ENCODE measurements around the gene SLC26A5. TPM values are rescaled to one million over a fixed set of nuclear protein-coding genes. Genes with fewer than 3 reads are reported as not detected.

Gene SLC26A5
- total and polyA plus RNA-seq, 2 of the 8 experiments (the other 6 are each of a cell fraction or from before 2014, with no cell fraction given), result 0.09 to 0.24 TPM

DNA sequence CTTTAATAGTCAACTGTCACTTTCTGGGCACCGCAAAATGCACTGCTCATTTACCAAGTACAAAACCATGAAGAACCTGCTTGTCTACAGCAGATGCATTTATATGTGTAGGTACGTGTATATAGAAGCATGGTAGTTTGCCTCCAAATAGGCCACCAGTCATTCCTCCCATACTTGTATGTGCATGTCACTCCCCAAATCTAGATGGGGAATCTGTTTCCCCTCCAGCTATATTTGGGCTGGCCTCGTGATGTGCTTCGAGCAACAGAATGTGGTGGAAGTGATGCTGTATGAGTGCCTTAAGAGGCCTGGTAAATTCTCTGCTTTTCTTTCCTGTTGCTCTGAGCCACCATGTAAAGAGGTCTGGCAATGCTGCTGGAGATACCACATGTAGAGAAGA lies 51.4 kb downstream of the SLC26A5 start (continued):
- TF ChIP-seq SAP30 (IDR thresholded peaks at IDR 0.05; ENCODE audit: insufficient read depth, insufficient replicate concordance, low read length), result no peak
